HL-60 (cell line): ENCODE results near the gene ZFAND3.

Experiments used
- CTCF ChIP-seq: IDR thresholded peaks from one replicate; pipeline ENCODE4 v1.5.1; 2011; ENCODE audit warnings: low read length, control low read depth, inconsistent platforms; ENCODE audit not compliant: insufficient read depth
- GABPA ChIP-seq: IDR thresholded peaks from 2 replicates; pipeline ENCODE4 v1.6.1; 2012; ENCODE audit warnings: low read depth
- POLR2AphosphoS5 ChIP-seq: IDR thresholded peaks from 2 replicates; pipeline ENCODE4 v1.6.1; 2012; ENCODE audit warnings: low read depth
- REST ChIP-seq: IDR thresholded peaks from 2 replicates; pipeline ENCODE4 v1.6.1; 2012; ENCODE audit warnings: low read depth; ENCODE audit not compliant: insufficient replicate concordance
- SPI1 ChIP-seq: IDR thresholded peaks from 2 replicates; pipeline ENCODE4 v1.6.1; 2012; ENCODE audit warnings: low read depth, mild to moderate bottlenecking, borderline replicate concordance

- TF ChIP-seq CTCF (no peak), POLR2AphosphoS5 (no peak), REST (no peak), GABPA (no peak), SPI1 (no peak)
Observed at GRCh38 chr6:37840143-37840939, 20.8 kb downstream of the ZFAND3 start.
